Posterior vena cava (tissue), 2 donors: ENCODE data around the gene LRRC75B. TPM values are rescaled to one million over a fixed set of nuclear protein-coding genes. Genes with fewer than 3 reads are reported as not detected.

ENCODE experiments used
- DNase-seq: peaks from one replicate; pipeline ENCODE4 v3.0.0-alpha.2; 2020; ENCODE audit warnings: low spot score
- intact Hi-C, 2 donors: fragments of 100-400 bp; cut with DNase I; formaldehyde crosslinking; loops; one replicate each; pipeline versions ENCODE4 v1.14.1 to v1.14.2; 2022 to 2023
- total RNA-seq, 2 donors: library from RNA; stranded (reverse); fragmentation: NEBNext Ultra II Directional; extraction: Animal tissue kit (Norgen Biotek cat#: 25700); gene quantifications; one replicate each; pipeline ENCODE4 v1.2.1, GENCODE V29; 2021
- donor health status: DM: yes; HTN: yes; CAD: no.
- donor health status: DM: yes; HTN: yes; CAD: no.

Gene LRRC75B
- total RNA-seq, 2 donors from 2014 or later: 6.6 to 9.3 TPM

GRCh38 chr22:24536089-24536488 is 56.8 kb downstream of the LRRC75B start:
- DNase-seq: no peak
- intact Hi-C loops: no loop called here

Other genes with a start within 250 kb of the LRRC75B start
- 1 to 10 TPM; 1.9 to 2.6 TPM for gene ADORA2A, start 165.5 kb downstream of the LRRC75B start, total RNA-seq
- under 1 TPM; 0.24 to 0.28 TPM for gene UPB1, start 97.7 kb downstream of the LRRC75B start, total RNA-seq
- gene GUCD1, start 37.9 kb downstream of the LRRC75B start, total RNA-seq: 10 to 100 TPM; 73.5 to 82.1 TPM
- gene SNRPD3, start 37.1 kb downstream of the LRRC75B start, total RNA-seq: 10 to 100 TPM; 42.5 to 54.0 TPM
- gene GGT1, start 10.1 kb upstream of the LRRC75B start, total RNA-seq: 1 to 10 TPM; 5.1 to 6.3 TPM
- gene PIWIL3, start 181.6 kb upstream of the LRRC75B start, total RNA-seq: not detected
- 1 to 10 TPM; 1.4 to 1.9 TPM for gene SGSM1, start 213.1 kb upstream of the LRRC75B start, total RNA-seq